ENCODE results near the gene MYLK.

Gene MYLK

GRCh38 chr3:123871946-123872345, 12.2 kb downstream of the MYLK start:
- no peak for DNase-seq

- DNase-seq = no peak
These were observed 14.1 kb downstream of the MYLK start for GRCh38 chr3:123870033-123870432.

DNA sequence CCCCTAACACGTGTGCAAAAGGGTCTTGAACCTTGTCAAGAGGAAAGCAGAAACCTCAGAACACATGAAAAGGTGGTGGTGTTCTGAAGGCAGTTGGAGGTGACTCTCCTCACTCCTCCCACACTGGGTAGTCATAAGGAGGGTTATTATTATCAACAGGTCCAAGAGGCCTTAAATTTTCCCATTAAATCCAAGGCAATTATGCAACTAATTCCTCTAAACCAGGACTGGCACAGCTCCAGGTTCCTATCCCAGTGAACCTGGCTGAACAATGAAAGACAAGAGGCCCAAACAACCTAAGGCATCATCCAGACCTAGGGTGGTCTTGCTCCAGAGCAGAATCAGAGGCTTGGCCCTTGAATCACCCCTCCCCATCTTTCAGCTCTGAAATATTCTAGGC, 15.0 kb downstream of the MYLK start:
- DNase-seq = no peak

GRCh38 chr3:123864706-123865105, 19.4 kb downstream of the MYLK start:
- DNase-seq = no peak

DNA sequence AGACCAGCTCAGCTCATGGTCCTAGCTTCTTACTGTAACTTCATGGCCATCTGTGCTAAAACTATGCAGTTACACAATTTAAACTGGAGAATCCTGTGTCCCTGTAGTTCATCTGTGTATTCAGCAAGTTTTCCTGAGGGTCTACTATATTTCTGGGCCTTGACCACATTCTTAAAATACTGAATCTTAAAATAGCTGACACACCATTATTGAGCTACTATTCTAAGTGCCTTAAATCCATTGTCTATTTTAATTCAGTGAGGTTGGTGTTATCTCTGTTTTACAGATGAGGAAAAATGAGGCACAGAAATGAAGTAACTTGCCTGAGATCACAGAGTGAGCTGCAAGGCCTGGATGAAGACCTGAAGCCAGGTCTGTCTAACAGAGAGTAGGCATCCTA, 22.0 kb downstream of the MYLK start:
- no peak for DNase-seq

DNA sequence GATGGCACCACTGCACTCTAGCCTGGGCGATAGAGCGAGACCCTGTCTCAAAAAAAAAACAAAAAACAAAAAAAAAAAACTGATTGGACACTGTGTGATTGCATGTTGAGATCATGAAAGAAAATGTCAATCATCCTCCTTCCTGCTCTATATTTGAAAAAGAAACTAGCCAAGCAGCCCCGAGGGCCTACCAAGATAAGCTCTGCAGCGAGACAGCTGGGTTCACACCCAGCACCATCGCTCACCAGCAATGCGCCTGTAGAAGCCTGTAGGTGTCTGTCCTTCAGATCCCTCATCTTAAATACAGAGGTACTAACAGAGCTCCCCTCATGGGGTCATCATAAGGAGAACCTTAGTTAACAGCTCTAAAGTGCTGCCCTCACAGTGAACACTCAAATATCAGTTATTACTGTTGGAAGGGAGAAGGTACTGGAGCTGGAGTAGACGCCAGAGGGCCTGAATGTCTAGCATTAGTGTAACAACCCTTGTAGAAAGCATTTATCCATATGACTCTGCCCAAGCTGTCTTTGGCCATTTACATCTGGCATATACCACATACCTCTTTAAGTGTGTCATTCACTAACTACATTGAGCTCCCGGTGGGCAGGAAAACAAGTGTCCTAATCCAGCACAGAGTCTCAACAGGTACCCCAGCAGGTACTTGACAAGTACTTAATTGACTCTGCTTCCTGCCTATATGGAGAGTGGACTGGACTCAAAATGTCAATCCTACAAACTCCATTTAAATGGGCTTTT, 22.9 kb downstream of the MYLK start:
- no peak for DNase-seq

GRCh38 chr3:123859177-123859576, 25.0 kb downstream of the MYLK start:
- DNase-seq = no peak

GRCh38 chr3:123854905-123855304, 29.2 kb downstream of the MYLK start:
- DNase-seq = no peak

- DNase-seq = no peak
These were observed 30.3 kb downstream of the MYLK start for GRCh38 chr3:123853686-123854372.

DNA sequence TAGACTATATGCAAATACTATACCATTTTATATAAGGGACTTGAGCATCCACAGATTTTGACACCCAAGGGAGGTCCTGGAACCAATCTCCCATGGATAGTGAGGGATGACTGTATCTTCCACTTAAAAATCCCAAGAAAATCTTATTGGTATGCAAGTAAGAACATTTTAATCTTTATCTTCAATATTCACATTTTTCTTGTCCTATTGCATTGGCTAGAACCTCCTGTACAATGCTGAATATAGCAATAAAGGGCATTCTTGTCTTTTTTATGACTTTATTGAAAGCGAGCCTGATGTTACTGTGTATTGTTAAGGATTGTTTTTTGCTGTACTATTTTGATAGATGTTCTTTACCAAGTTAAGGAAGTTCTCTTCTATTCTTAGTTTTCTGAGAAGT, 36.9 kb downstream of the MYLK start:
- DNase-seq = no peak

DNA sequence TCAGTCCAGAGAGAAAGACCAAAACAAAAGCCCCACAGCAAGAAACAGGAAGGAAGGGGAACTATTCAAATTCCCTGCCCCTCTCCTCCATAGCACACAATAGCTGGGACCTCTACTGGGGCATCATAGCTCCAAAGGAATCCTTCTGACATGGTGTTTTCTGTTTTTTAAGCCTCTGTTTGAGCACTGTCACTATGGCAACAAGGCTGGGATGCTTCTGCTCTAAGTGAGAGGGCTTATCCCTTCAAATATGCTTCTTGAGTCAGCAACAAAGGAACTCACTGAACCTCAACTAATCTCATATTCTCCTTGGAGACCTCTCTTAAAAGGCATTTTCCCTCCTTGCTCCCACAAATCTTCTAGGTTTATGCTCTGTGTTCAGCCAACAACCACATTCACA, 40.5 kb downstream of the MYLK start:
- no peak for DNase-seq

GRCh38 chr3:123842711-123843110, 41.4 kb downstream of the MYLK start:
- DNase-seq = no peak

DNA sequence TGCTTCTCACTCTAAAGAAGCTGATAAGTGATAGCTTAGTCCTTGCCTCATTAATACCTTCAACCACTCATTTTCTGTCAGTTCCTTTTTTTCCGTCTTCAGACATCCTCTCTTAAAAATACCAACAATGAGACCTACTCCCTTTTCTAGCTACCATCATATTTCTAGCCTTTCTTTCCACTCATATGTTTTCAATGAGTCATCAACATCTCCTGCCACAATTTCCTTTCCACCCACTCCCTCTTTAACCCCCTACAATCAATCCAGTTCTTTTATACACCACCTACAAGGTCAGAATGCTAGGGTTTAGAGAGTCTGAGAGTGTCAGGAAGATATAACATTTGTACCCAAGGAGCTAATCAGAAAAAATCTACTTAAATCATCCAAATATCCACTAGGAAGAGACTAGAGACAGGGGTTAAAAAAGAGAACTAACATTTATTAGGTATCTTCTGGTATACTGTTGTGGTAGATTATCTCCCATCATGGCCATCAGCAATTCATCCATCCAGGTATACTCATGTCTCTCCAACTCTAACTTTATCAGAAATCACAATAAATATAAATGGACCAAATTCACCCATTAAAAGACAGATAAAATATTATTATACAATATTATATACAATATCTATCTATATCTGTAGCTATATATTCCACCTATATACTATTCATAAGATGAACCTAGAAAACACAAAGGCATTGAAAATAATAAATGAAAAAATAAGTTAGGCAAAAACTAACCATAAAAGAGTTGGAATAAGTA, 42.5 kb downstream of the MYLK start:
- no peak for DNase-seq

DNA sequence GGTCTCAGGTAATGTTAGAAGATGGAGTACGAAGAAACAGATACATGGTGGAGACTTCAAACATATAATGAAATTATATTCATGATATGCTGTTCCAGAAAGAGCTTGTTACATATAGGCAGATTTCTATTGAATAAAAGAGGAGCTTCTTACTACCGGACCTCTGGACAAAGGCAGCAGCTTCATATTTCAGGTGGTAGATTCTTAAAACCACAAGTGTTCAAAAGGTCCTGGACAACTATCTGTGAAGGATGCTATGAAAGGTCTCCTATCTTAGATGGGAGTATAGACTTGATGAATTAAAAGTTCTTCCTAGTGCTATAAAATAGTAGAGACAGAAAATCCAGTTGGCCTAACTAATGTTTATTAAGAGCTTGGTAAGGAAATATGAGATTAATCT, 43.2 kb downstream of the MYLK start:
- DNase-seq = no peak

DNA sequence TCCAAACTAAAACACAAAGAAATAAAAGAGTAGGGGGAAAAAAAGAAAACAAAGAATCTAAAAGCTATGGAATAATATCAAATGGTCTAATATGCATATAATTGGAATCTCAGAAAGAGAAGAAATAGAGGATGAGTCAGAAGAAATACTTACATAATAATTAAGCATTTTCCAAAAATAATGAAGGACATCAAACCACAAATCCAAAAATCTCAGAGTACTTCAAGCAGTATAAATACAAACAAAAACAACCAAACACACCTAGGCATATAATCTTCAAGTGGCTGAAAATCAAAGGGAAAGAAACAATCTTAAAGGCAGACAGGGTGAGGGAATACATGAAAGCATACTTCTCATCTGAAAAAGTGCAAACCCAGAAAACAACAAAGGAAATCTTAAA, 46.3 kb downstream of the MYLK start:
- DNase-seq = no peak

DNA sequence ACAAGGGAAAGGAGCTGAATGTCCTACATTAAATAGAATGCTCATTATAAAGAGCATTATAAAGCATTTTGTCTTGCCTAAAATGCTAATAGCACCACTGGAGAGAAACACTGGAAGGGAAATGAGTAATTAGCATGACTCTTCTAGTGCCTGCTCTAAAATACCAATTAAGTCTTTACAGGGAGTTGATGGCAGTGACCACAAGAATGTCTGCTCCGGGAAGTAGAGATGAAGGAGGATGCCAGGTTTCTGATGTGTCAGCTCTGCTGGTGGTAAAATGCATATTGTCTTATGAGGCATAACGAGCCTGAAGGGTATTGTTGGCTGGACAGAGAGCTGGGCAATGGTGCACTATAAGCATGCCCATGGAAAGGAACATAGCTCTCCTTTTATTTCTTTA, 49.5 kb downstream of the MYLK start:
- DNase-seq = no peak

DNA sequence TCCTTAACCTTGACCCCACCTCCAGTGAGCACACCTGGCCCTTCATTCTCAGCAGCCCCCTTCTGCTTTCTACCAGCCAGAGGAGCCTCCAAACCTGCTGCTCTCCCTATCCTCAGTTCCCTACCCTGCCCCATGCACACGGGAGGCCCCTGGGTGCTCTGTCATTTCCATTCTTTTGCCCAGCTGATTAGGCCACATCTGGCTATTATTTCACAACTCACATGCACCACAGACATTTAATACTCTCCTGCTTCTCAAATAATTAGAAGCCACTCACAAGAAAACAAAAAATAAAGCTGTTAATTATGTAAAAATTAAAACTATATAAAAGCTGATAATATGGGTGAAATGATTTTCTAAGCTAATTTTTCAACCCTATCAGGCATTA, 50.7 kb downstream of the MYLK start:
- DNase-seq = no peak

DNA sequence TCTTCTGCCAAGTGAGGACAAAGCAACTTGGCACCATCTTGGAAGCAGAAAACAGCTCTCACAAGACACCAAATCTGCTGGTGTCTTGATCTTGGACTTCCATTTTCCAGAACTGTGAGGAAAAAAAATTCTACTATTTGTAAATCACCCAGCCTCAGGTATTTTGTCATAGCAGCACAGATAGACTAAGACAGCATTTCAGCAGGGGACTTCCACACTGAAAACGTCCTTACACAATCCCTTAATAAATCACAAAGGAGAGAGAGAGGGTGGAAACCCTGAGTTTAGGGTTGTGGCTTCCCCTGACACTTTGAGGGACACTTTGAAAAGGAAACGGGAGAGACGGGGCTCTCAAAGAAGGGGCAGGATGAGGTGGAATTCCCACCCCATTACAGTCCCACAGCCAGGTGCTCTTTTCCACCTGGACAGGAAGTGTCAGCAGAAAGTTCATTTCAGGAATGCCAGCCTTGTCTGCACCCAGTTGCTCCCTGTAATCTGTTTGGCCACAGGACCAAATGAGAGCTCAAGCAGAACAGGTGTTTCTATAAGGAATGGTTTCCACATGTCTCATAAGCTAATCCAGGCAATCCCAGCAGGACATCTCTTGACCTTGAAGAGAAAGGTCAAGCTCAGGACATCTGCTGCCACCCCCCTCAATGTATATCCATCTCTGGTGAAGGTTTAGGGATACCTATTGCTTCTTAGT, 51.3 kb downstream of the MYLK start:
- DNase-seq = no peak

DNA sequence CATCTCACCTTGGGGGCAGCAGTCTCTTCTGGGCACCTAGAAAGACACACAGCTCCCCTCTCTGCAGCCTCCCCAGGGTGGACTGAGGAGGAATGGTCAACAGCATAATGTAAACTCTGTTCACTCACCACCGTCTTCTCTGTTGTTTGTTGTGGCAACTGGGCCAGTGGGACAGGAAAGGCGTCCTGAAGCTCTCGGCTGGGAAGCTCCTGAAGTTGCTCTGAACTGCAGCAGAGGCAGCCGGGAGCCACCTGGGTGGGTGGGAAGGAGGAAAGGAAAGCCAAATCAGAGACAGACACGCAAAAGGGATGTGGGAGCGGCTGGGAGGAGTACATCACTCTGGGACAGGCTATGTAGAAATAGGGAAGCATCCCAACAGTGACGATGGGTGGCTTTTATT, 52.7 kb downstream of the MYLK start:
- no peak for DNase-seq

DNA sequence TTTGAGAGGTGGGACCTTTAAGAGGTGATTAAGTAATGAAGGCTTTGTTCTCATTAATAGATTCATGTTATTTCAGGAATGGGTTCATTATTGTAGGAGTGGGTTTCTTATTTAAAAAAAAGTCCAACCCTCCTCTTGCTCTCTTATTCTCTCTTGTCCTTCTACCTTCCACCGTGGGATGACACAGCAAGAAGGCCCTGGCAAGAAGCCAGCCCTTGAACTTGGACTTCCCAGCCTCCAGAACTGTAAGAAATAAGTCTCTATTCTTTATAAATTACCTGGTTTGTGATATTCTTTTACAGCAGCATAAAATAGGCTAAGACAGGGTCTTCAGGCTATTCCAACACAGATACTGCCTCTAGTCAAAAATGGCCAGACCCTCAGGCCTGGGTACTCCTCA, 62.2 kb downstream of the MYLK start:
- no peak for DNase-seq

GRCh38 chr3:123819949-123820348, 64.2 kb downstream of the MYLK start:
- DNase-seq = no peak

DNA sequence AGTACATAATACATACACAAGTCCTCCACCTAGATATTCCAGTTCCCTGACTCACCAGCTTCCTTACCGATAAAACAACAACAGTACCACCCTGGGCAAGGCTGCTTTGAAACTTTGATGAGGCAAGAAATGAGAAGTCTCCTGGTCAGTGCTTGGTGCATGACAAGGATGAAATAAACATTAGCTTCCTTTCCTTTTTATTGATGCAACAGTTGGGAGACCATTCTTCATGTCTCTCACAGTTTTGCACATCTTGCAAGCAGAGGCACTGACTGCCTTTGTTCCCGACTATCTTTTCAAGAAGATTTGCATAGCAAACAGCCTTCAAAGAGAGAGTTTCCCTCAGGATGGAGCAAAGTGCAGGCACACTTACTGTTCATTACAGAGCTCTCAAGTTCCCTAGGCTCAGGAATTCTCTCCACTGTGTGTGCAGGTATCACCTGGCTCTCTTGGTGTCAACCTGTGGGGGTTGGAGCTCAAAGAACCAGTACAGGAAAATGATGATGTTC, 65.2 kb downstream of the MYLK start:
- DNase-seq = no peak

GRCh38 chr3:123818324-123818920, 65.7 kb downstream of the MYLK start:
- no peak for DNase-seq

Data from activated CD4-positive, CD25-positive, alpha-beta regulatory T cell treated with anti-CD3 and anti-CD28 coated beads, Interleukin-2, amount 50 U/mL, for 72 hours (primary cell).